Keratinocyte (primary cell): ENCODE measurements around the gene ZCCHC10. TPM values are rescaled to one million over a fixed set of nuclear protein-coding genes. Genes with fewer than 3 reads are reported as not detected.

ENCODE experiments used
- DNase-seq: peaks from one replicate; pipeline ENCODE4 v3.0.0-alpha.2; 2011; ENCODE audit warnings: low read depth, missing footprints, low spot score
- FAIRE-seq: peaks from 2 replicates; lab custom pipeline; 2011; peaks lifted over from hg19 to GRCh38; lab: Jason Lieb, UNC
- H2AFZ ChIP-seq: 2 replicates; pipeline ENCODE4 v1.6.0; 2012; ENCODE audit warnings: low read length, control low read depth, inconsistent platforms; ENCODE audit not compliant: control insufficient read depth
- H3K27ac ChIP-seq: 2 replicates; pipeline ENCODE4 v1.5.1; 2011; ENCODE audit warnings: low read length; ENCODE audit not compliant: control insufficient read depth, insufficient read depth
- H3K27me3 ChIP-seq: 3 replicates; pipeline ENCODE4 v1.6.0; 2011; ENCODE audit warnings: low read length; ENCODE audit not compliant: control insufficient read depth, insufficient read depth; ENCODE audit errors: extremely low read depth
- H3K36me3 ChIP-seq, 2 experiments: 2 replicates in 1 of 2; 3 replicates in 1 of 2; pipeline ENCODE4 v1.5.1; 2011; ENCODE audit warnings: low read length in 2 of 2, mild to moderate bottlenecking in 1 of 2; ENCODE audit not compliant: control insufficient read depth in 2 of 2, insufficient read depth in 2 of 2; ENCODE audit errors: extremely low read depth in 1 of 2
- H3K4me1 ChIP-seq: 3 replicates; pipeline ENCODE4 v1.5.1; 2011; ENCODE audit warnings: low read length; ENCODE audit not compliant: control insufficient read depth, insufficient read depth; ENCODE audit errors: extremely low read depth
- H3K4me2 ChIP-seq: 3 replicates; pipeline ENCODE4 v1.6.0; 2011; ENCODE audit warnings: low read depth, low read length; ENCODE audit not compliant: control insufficient read depth, insufficient read depth; ENCODE audit errors: extremely low read depth
- H3K4me3 ChIP-seq, 3 experiments: fragments of 200-600 bp in 1 of 3; sonication (generic) in 1 of 3; 2 replicates in 2 of 3; 3 replicates in 1 of 3; pipeline ENCODE4 v1.5.1; 2011 to 2016; ENCODE audit warnings: low read length in 3 of 3, mild to moderate bottlenecking in 3 of 3, control low read depth in 2 of 3, inconsistent platforms in 1 of 3, low read depth in 1 of 3, mixed read lengths in 1 of 3, mixed run types in 1 of 3, moderate library complexity in 1 of 3; ENCODE audit not compliant: control insufficient read depth in 2 of 3, insufficient read depth in 2 of 3; ENCODE audit errors: extremely low read depth in 1 of 3
- H3K79me2 ChIP-seq: 2 replicates; pipeline ENCODE4 v1.6.0; 2012; ENCODE audit warnings: low read length; ENCODE audit not compliant: control insufficient read depth, insufficient read depth
- H3K9ac ChIP-seq: 3 replicates; pipeline ENCODE4 v1.6.0; 2011; ENCODE audit warnings: low read length; ENCODE audit not compliant: control insufficient read depth, insufficient read depth; ENCODE audit errors: extremely low read depth
- H3K9me1 ChIP-seq: 3 replicates; pipeline ENCODE4 v1.6.0; 2011; ENCODE audit warnings: low read length; ENCODE audit not compliant: control insufficient read depth, insufficient read depth; ENCODE audit errors: extremely low read depth
- H3K9me3 ChIP-seq: 2 replicates; pipeline ENCODE4 v1.5.1; 2012; ENCODE audit warnings: low read depth, low read length; ENCODE audit not compliant: control insufficient read depth
- H4K20me1 ChIP-seq: 3 replicates; pipeline ENCODE4 v1.6.0; 2011; ENCODE audit warnings: low read length; ENCODE audit not compliant: control insufficient read depth, insufficient read depth; ENCODE audit errors: extremely low read depth
- CTCF ChIP-seq, 3 experiments: IDR thresholded peaks in 1 of 3; conservative IDR thresholded peaks in 1 of 3; optimal IDR thresholded peaks in 1 of 3; 2 replicates in 2 of 3; 3 replicates in 1 of 3; pipeline versions ENCODE3 to v1.5.1; 2011; ENCODE audit warnings: low read length in 3 of 3, mild to moderate bottlenecking in 3 of 3, moderate library complexity in 2 of 3, control low read depth in 1 of 3, inconsistent platforms in 1 of 3; ENCODE audit not compliant: insufficient read depth in 2 of 3; ENCODE audit errors: extremely low read depth in 1 of 3
- EZH2 ChIP-seq: IDR thresholded peaks from one replicate; pipeline ENCODE4 v1.6.1; 2012; ENCODE audit warnings: inconsistent platforms, mild to moderate bottlenecking, low read length, moderate library complexity
- dilution Hi-C: fragments of 300-500 bp; cut with MboI; formaldehyde crosslinking; loops from one replicate; pipeline ENCODE4 v1.7.0; 2020; ENCODE audit warnings: low sequenced_read_pairs; ENCODE audit not compliant: extremely low pct_ligation_motif_present
- polyA plus RNA-seq, 5 experiments: library from polyadenylated mRNA; depleted of rRNA in 3 of 5; stranded (reverse) in 3 of 5; stranded (forward) in 1 of 5; unstranded in 1 of 5; fragments of >200 nt; gene quantifications; 1 replicate in 1 of 5; 2 replicates in 3 of 5; 3 replicates in 1 of 5; pipeline versions ENCODE4 v1.2.1 to v1.2.3, GENCODE V29; 2011 to 2012; ENCODE audit warnings: missing spikeins in 2 of 5, low read depth in 1 of 5, low replicate concordance in 1 of 5

ZCCHC10 gene
- polyA plus RNA-seq, 1 donor (not counting 4 experiments of a cell fraction or from before 2014, with no cell fraction given), result 38.5 TPM

DNA sequence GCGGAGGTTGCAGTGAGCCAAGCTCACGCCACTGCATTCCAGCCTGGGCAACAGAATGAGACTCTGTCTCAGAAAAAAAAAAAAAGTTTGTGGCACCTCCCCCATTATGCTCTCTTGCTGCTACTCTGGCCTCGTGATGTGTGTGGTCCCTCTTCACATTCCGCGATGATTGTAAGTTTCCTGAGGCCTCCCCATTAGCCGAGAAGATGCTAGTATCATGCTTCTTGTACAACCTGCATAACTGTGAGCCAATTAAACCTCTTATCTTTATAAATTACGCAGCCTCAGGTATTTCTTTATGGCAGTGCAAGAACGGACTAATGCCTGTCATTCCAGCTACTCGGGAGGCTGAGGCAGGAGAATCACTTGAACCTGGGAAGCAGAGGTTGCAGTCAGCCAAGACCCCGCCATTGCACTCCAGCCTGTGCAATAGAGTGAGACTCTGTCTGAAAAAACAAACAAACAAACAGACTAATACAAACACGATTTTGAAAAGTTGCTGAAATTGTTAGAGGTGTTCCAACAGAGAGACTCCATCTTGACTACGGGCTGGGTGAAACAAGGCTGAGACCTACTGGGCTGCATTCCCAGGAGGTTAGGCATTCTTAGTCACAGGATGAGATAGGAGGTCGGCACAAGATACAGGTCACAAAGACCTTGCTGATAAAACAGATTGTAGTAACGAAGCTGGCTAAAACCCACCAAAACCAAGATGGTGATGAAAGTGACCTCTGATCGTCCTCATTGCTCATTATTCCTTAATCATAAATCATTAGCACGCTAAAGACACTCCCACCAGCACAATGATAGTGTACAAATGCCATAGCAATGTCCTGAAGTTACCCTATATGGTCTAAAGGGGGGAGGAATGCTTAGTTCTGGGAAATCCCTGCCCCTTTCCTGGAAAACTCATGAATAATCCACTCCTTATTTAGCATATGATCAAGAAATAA lies 54.6 kb downstream of the ZCCHC10 start:
- Histone ChIP-seq H3K27me3 (no peaks in the 10 kb centered on the region), H3K79me2 (no peaks in the 10 kb centered on the region), H3K9me1 (no peaks in the 10 kb centered on the region), H3K36me3 (no peaks in the 10 kb centered on the region), H2AFZ (peak overlapping the region; percentile 60), H4K20me1 (no peaks in the 10 kb centered on the region), H3K27ac (no peak overlapping the region), H3K9me3 (no peaks in the 10 kb centered on the region), H3K4me3 (no peak overlapping the region), H3K9ac (no peak overlapping the region), H3K4me2 (no peak overlapping the region), H3K4me1 (peaks cover 7% of the 10 kb centered on the region)
- dilution Hi-C loops, result no loop called here
- no peak for TF ChIP-seq CTCF (optimal IDR thresholded peaks at IDR 0.05 in 1 of 3, IDR thresholded peaks at IDR 0.05 in 1 of 3, conservative IDR thresholded peaks at IDR 0.05 in 1 of 3; ENCODE audit: extremely low read depth in 1 of 3, insufficient read depth in 2 of 3, low read length in 3 of 3)
- no peak for TF ChIP-seq EZH2
- no peak for DNase-seq
- FAIRE-seq, result no peak

GRCh38 chr5:132965120-132965519 lies 61.2 kb downstream of the ZCCHC10 start:
- no peak overlapping the region for H3K9ac ChIP-seq
- H3K9me1 ChIP-seq, result peaks cover 2% of the 10 kb centered on the region
- dilution Hi-C loops, result no loop called here
- FAIRE-seq, result no peak
- H3K4me3 ChIP-seq, result no peak overlapping the region
- no peak for DNase-seq
- no peaks in the 10 kb centered on the region for H3K36me3 ChIP-seq
- no peak overlapping the region for H3K4me2 ChIP-seq
- no peak overlapping the region for H2AFZ ChIP-seq
- no peaks in the 10 kb centered on the region for H3K9me3 ChIP-seq
- H3K79me2 ChIP-seq, result peaks cover 28% of the 10 kb centered on the region
- no peak for TF ChIP-seq EZH2
- no peak for TF ChIP-seq CTCF (optimal IDR thresholded peaks at IDR 0.05 in 1 of 3, IDR thresholded peaks at IDR 0.05 in 1 of 3, conservative IDR thresholded peaks at IDR 0.05 in 1 of 3; ENCODE audit: extremely low read depth in 1 of 3, insufficient read depth in 2 of 3, low read length in 3 of 3)
- no peaks in the 10 kb centered on the region for H3K27me3 ChIP-seq
- H3K27ac ChIP-seq, result no peak overlapping the region
- H4K20me1 ChIP-seq, result peaks cover 3% of the 10 kb centered on the region
- peaks cover 11% of the 10 kb centered on the region for H3K4me1 ChIP-seq
